H1 (cell line): Measurements from ENCODE around the gene BTBD9. TPM values are rescaled to one million over a fixed set of nuclear protein-coding genes. Genes with fewer than 3 reads are reported as not detected.

ENCODE experiments used
- CHD2 ChIP-seq: IDR thresholded peaks from 2 replicates; pipeline ENCODE4 v1.6.1; 2012; ENCODE audit warnings: low read length, improper control_type of control experiment
- EZH2 ChIP-seq: fragments of 200-600 bp; sonication (generic); IDR thresholded peaks from 2 replicates; pipeline ENCODE4 v1.7.1; 2012; ENCODE audit warnings: low read depth, mild to moderate bottlenecking, moderate library complexity, low read length, inconsistent platforms; ENCODE audit not compliant: severe bottlenecking
- GABPA ChIP-seq: IDR thresholded peaks from 2 replicates; pipeline ENCODE4 v1.6.1; 2011; ENCODE audit warnings: mild to moderate bottlenecking, low read length, moderate library complexity, borderline replicate concordance; ENCODE audit not compliant: insufficient read depth
- MAX ChIP-seq: IDR thresholded peaks from 2 replicates; pipeline ENCODE4 v1.6.1; 2012; ENCODE audit warnings: inconsistent platforms
- RBBP5 ChIP-seq: IDR thresholded peaks from 2 replicates; pipeline ENCODE4 v1.7.1; 2012; ENCODE audit warnings: low read depth, mild to moderate bottlenecking, inconsistent platforms, low read length, moderate library complexity, borderline replicate concordance
- RXRA ChIP-seq: IDR thresholded peaks from 2 replicates; pipeline ENCODE4 v1.6.1; 2011; ENCODE audit warnings: low read depth, mild to moderate bottlenecking, low read length, moderate library complexity; ENCODE audit not compliant: insufficient read depth
- polyA plus RNA-seq, 7 experiments: library from polyadenylated mRNA; depleted of rRNA in 3 of 7; stranded (reverse) in 5 of 7; unstranded in 2 of 7; fragments of >200 nt in 5 of 7; fragments of 200-250 nt in 2 of 7; gene quantifications; 1 replicate in 5 of 7; 2 replicates in 1 of 7; 4 replicates in 1 of 7; pipeline versions ENCODE4 v1.2.1 to v1.2.3, GENCODE V29; 2011 to 2013; ENCODE audit warnings: missing spikeins in 2 of 7, mixed read lengths in 2 of 7
- total RNA-seq: library from RNA; stranded (reverse); fragmentation: NEBNext Ultra II Directional; extraction: Animal tissue kit (Norgen Biotek cat#: 25700); gene quantifications from 2 replicates; pipeline ENCODE4 v1.2.1, GENCODE V29; 2021

Gene BTBD9
- total and polyA plus RNA-seq, 2 of the 8 experiments (the other 6 are each of a cell fraction or from before 2014, with no cell fraction given), result 0.92 to 4.1 TPM

- TF ChIP-seq RXRA (no peak), GABPA (no peak), CHD2 (no peak), EZH2 (no peak), MAX (no peak), RBBP5 (no peak)
- TF ChIP-seq, all 59 proteins: peak for 0
These were observed 332.0 kb downstream of the BTBD9 start (continued) for GRCh38 chr6:38307740-38308139.
